IPS-NIHi7 (cell line): ENCODE results near the gene CACNA1C.

Source experiments
- DNase-seq: peaks from one replicate; pipeline ENCODE4 v3.0.0; 2012; ENCODE audit warnings: mixed read lengths; ENCODE audit errors: extremely low spot score

The CACNA1C gene

GRCh38 chr12:2411011-2411410, 358.2 kb downstream of the CACNA1C start:
- no peak for DNase-seq

DNA sequence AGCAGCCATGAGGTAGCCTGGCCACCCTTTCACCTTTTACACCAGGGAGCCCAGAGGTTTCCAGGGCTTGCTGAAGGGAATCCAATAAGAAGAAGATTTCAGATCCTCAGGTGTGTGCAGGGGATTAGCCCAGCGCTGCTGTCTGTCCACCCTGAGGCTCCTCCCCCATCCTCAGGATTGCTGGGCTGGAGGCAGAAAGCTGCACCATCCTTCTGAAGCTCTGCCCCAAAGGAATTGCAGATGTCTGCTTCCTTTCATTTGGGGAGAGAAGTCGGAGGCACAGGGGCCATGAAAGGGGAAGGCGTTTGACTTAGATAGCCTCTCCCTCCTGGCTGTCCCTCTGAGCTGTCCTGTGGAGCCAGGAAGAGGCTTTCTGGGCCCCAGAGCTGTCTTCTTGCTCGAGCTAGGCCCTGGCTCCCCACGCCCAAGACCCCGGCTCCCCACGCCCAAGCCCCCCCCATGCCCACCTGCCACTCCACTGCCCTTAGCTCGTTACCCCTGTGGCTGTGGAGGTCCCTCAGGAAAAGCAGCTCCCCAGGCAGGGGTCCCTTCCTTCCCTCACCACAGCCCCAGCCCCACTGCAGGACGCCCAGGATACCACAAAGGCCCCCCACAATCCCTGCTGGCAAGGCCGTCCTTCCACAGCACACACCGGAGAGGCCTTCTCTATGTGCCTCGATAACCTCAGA, 359.0 kb downstream of the CACNA1C start:
- DNase-seq = peak; percentile 55

GRCh38 chr12:2412305-2412643, 359.5 kb downstream of the CACNA1C start:
- peak; percentile 68 for DNase-seq

- no peak for DNase-seq
Measured at GRCh38 chr12:2413301-2413700, 360.5 kb downstream of the CACNA1C start.

GRCh38 chr12:2413999-2414792, 361.4 kb downstream of the CACNA1C start:
- no peak for DNase-seq

GRCh38 chr12:2414810-2415567, 362.2 kb downstream of the CACNA1C start:
- no peak for DNase-seq

DNA sequence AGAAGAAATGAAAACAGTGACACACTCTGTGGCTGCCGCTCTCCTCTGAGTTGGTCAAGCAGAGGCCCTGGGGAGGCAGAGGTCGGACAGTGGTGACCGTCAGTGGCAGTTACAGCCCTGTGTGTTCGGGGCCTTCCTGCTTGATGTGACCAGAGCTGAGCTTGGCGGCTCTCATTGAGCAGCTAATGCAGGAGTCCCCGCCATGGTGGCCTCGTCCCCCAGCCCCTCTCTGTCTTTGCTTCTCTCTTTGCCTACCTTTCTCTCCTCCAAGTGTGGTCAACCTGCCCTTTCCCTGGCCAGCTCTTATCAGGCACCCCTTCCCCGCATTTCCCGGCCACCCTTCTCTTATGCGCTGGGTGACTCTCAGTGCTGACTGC, 362.8 kb downstream of the CACNA1C start:
- no peak for DNase-seq

GRCh38 chr12:2416158-2416557, 363.4 kb downstream of the CACNA1C start:
- no peak for DNase-seq

DNA sequence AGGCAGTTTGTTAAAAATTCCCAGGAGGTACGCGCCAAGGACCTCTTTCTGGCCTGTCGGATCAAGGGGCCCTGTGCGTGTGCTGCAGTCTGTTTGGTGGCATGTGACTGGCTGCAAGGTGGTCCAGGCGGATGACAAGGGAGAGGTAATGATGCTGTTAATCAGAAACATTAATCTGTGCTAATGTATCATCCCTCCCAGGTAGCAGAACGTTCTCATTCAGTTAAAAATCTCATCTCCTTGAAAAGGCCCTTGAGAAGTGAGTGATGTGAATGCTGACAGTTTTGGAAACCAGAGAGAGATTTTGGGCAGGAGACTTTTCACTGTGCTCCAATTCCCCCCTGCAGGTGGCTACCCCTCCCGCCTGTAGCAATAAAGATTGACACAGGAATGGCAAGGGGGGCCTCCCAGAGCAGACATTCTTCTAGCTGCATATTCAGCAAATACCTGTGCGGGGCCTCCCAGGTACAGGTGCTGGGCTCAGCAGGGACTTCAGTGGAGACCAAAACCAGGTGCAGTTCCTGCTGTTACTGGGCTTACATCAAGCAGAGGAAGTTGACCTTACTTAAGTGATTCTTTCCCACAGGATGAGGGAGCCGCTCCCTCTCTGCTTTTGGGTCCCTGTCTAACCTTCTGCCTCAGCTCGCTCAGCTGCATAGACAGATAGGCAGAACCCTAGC, 364.8 kb downstream of the CACNA1C start:
- peak; percentile 48 for DNase-seq

DNA sequence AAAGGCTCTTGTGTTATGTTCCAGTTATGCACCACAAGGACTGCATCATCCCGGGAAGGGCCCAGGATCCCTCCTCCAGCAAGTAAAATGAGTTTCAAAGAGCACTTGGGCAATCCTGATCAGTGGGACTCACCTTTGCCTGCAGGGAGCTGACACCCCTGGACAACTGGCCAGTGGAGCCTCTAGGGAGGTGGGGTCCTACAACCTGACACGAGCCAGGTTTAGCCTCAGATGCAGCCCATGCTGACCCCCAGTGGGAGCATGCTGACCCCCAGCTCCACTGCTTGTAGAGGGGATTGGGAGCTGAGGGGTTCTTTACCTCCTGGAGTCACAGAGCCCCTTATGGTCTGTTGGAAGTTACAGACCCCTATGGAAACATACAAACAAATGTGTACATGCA, 365.8 kb downstream of the CACNA1C start:
- no peak for DNase-seq

GRCh38 chr12:2422591-2422990, 369.8 kb downstream of the CACNA1C start:
- no peak for DNase-seq

GRCh38 chr12:2429032-2429431, 376.2 kb downstream of the CACNA1C start:
- DNase-seq = no peak

DNA sequence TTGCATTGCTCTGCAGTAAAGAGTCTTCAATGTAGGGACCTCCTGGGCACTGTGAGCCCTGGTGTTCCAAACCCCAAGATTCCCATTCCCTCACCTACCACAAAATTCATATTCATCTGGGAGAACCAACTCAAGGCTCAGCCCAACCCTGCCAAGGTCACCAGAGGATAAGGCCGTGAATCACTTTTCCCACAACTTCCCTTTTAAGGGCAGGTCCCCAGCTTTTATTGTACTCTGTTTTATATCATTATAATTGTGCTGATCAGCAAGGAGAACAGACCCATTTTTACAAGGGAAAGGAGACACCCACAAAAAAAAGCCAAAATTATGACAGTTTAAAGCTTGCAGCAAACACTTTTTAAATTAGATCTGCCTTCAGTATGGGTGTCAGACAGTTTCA, 379.0 kb downstream of the CACNA1C start:
- no peak for DNase-seq

DNA sequence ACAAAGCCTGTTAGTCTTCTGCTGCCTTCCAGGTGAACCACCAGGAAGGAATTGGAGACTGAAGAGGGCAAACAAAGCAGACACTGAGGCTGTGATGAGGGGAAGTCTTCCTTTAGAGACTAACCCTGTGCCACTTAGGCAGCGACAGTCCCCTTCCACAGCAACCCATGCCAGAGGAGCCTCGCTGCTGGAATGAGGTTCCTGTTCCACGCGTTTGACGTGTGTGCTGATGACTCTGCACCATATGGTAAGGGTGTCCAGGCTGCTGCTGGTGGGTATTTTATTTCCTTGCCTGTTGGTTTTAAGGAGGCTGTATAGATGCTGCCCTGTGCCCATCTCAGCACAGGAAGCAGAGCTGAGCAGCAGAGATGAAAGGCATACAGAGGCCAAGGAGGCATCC, 380.1 kb downstream of the CACNA1C start:
- no peak for DNase-seq

DNA sequence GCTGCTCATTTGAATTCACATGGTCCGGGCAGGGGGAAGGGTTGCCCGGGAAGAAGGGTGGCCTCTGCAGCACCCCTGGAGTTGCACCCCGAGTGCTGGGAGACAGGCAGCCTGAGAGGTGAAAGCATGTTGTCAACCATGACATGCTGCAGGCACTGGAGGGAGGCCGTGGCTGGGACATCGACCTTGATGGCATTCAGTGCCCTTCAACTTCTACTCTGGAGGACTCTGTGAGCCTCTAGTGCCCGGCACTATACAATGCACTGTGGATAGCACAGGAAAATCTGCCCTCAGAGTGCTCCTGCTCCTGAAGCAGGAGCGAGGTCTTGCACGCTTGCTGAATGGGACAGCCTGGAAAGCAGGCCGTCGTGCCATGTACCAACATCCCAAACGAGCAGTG, 382.7 kb downstream of the CACNA1C start:
- no peak for DNase-seq

DNA sequence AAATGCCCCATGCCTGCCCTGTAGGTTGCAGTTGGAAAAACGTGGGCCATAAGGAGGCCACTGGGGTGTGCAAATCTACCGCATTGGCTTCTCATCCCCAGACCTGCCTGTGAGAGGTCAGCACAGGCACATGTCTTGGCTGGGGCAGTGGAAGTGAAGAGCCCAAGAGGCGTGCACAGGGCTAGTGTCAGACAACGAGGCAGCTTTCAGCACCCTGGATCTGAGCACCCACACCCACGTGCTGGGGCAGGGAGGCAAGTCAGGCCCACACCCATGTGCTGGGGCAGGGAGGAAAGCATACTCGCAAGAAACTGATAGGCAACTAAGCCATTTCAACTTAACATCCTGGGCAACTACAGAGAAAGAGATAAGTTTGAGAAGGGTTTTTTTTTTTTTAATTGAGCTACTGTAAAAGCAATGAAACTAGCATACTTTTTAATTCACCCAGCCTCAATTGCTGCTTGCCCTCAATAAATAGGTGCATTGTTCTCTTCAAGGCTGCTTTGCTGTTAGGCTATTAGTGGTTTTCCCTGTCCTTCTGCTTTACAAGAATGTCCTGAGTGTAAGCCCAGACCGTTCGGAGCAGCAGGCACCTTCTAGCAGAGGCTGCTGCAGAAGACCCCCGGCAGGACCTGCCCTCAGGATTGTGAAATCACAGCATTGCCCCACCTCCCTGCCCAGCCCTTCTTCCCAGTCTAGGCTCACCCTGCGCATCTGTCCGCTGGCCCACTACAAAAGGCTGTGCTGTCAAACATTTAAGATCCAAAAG, 386.7 kb downstream of the CACNA1C start:
- DNase-seq = no peak

DNA sequence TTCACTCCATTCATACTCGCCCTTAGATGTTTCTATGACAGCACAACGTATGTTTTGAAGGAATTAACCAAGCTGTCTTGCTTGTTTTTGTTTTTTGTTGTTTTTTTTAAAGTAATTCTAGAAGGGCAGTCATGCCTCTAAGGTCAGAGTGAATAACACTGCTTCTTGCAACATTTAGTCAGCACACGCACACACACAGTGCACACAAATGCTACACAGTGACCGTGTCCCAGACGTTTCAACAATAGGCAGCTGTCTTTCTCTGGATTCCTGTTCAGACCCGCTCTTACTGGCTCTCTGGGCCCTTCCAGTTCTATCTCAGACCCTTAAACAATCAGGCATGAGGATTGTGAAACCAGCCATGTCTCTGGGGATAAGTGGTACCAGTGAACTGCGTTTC, 391.0 kb downstream of the CACNA1C start:
- no peak for DNase-seq

DNA sequence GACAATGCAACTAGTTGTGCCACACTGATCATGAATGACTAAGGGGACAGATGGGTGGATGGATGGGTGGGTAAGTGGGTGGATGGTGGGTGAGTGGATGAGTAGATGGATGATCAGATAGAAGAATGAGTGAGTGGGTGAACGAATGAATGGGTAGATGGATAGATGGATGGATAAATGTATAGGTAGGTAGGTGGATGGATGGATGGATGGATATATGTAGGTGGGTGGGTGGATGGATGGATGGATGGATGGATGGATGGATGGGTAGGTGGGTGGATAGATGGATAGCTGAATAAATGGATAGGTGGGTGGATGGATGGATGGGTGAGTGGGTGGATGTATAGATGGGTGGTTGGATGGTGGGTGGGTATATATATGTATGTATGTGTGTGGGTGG, 393.2 kb downstream of the CACNA1C start:
- no peak for DNase-seq

- DNase-seq = no peak
Measured at GRCh38 chr12:2447861-2448260, 395.1 kb downstream of the CACNA1C start.

GRCh38 chr12:2449586-2449985, 396.8 kb downstream of the CACNA1C start:
- DNase-seq = no peak

DNA sequence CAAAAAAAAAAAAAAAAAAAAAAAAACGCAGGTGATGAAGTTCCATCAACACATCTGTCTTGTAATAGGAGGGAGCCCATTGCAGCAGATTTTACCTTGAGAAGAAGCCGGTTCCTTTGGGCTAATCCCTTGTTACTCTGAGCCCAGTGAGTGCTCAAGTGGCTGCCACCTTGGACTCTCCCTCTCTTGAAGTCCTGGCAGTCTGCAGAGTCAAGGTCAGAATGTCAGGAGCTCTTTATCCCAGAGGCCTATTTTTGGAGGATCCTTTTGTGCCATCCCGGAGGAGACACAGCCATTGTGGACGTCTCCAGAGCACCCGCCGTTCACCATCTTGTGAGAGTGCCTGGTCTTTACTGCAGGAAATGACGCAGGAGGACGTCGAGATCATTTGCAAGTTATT, 397.8 kb downstream of the CACNA1C start:
- no peak for DNase-seq

DNA sequence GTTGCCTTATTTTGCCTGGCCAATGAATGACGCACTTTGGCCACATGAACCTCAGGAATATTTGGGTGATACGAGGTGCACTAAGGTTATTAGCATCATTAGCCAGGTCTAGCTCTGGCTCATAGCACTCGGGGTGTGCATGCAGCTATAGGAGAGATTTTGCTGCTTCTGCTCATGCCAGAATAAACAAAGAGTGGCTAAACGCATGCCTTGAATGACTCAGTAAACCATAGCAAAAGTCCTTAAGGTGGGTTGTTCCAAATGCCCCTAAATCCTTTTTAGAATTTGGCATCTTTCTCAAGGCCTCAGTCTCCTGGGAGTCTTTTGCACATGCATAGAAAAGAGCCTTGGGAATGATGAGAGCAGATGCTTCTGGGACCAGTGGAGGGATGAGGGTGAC, 398.2 kb downstream of the CACNA1C start:
- no peak for DNase-seq
